SK-N-SH (cell line): Measurements from ENCODE around the gene SMIM44. TPM values are rescaled to one million over a fixed set of nuclear protein-coding genes. Genes with fewer than 3 reads are reported as not detected.

Source experiments
- CTCF ChIA-PET: fragments of 300-600, 350-600 bp; formaldehyde crosslinking; extraction: SDS; loops from one replicate; lab custom pipeline; 2021; lab: Yijun Ruan, JAX
- POLR2A ChIA-PET: fragments of 350-600 bp; sonication (Branson Sonifier 250); formaldehyde crosslinking; extraction: SDS; loops from one replicate; lab custom pipeline; 2020; ENCODE audit warnings: antibody characterized with exemption, inconsistent platforms; lab: Yijun Ruan, JAX
- DNase-seq: peaks from one replicate; pipeline ENCODE4 v3.0.0; 2012
- H2AFZ ChIP-seq: fragments of 200-600 bp; sonication (generic); 2 replicates; pipeline ENCODE4 v1.8.1; 2016; ENCODE audit warnings: antibody characterized with exemption, mild to moderate bottlenecking, low read depth
- H3F3A ChIP-seq: fragments of 200-600 bp; sonication (generic); replicated peaks from 2 replicates; pipeline ENCODE3; 2016; ENCODE audit warnings: antibody characterized with exemption, mild to moderate bottlenecking; ENCODE audit not compliant: insufficient read depth
- H3K27ac ChIP-seq, 2 experiments: fragments of 200-500 bp in 1 of 2; fragments of 200-600 bp in 1 of 2; sonication (Bioruptor generic) in 1 of 2; sonication (generic), shearing (Covaris generic) in 1 of 2; 2 replicates each; pipeline versions ENCODE4 v1.5.1 to v1.6.1; 2014 to 2016; ENCODE audit warnings: low read depth in 2 of 2, inconsistent platforms in 1 of 2, low read length in 1 of 2, mild to moderate bottlenecking in 1 of 2, mixed read lengths in 1 of 2
- H3K27me3 ChIP-seq: fragments of 200-600 bp; sonication (generic), shearing (Covaris generic); 2 replicates; pipeline ENCODE4 v1.6.1; 2016; ENCODE audit warnings: mixed run types; ENCODE audit not compliant: insufficient read depth
- H3K36me3 ChIP-seq, 2 experiments: fragments of 200-500 bp in 1 of 2; fragments of 200-600 bp in 1 of 2; sonication (Bioruptor generic) in 1 of 2; sonication (generic) in 1 of 2; replicated peaks in 1 of 2; 2 replicates each; pipeline versions ENCODE3 to v1.5.1; 2014 to 2016; ENCODE audit warnings: low read length in 1 of 2, mild to moderate bottlenecking in 1 of 2; ENCODE audit not compliant: insufficient read depth in 2 of 2, control insufficient read depth in 1 of 2
- H3K4me1 ChIP-seq, 2 experiments: fragments of 200-500 bp in 1 of 2; fragments of 200-600 bp in 1 of 2; sonication (Bioruptor generic) in 1 of 2; sonication (generic), shearing (Covaris generic) in 1 of 2; 2 replicates each; pipeline versions ENCODE4 v1.5.1 to v1.6.1; 2014 to 2016; ENCODE audit warnings: low read depth in 1 of 2, low read length in 1 of 2, mixed run types in 1 of 2; ENCODE audit not compliant: insufficient read depth in 2 of 2, control insufficient read depth in 1 of 2
- H3K4me2 ChIP-seq: fragments of 200-600 bp; sonication (generic), shearing (Covaris generic); 2 replicates; pipeline ENCODE4 v1.6.1; 2017; ENCODE audit warnings: mixed run types
- H3K4me3 ChIP-seq, 2 experiments: fragments of 200-500 bp in 1 of 2; fragments of 200-600 bp in 1 of 2; sonication (Bioruptor generic) in 1 of 2; sonication (generic), shearing (Covaris generic) in 1 of 2; 2 replicates each; pipeline versions ENCODE4 v1.5.1 to v1.8.1; 2014 to 2016; ENCODE audit warnings: low read depth in 2 of 2, inconsistent platforms in 1 of 2, low read length in 1 of 2, mild to moderate bottlenecking in 1 of 2, mixed read lengths in 1 of 2, moderate library complexity in 1 of 2
- H3K79me2 ChIP-seq: fragments of 200-600 bp; sonication (generic); 2 replicates; pipeline ENCODE4 v1.8.1; 2017; ENCODE audit warnings: mild to moderate bottlenecking; ENCODE audit not compliant: insufficient read depth
- H3K9ac ChIP-seq: fragments of 200-600 bp; sonication (generic); 2 replicates; pipeline ENCODE4 v1.6.1; 2017; ENCODE audit warnings: mixed run types
- H3K9me2 ChIP-seq: fragments of 200-600 bp; sonication (generic); 2 replicates; pipeline ENCODE4 v1.6.1; 2017; ENCODE audit warnings: mixed run types
- H3K9me3 ChIP-seq: fragments of 200-600 bp; sonication (generic); 2 replicates; pipeline ENCODE4 v1.6.1; 2017; ENCODE audit warnings: mixed run types, mild to moderate bottlenecking, moderate library complexity
- H4K20me1 ChIP-seq: fragments of 200-600 bp; sonication (generic); 2 replicates; pipeline ENCODE4 v1.6.1; 2017; ENCODE audit warnings: mild to moderate bottlenecking, mixed run types; ENCODE audit not compliant: insufficient read depth
- CHD2 ChIP-seq: fragments of 150-350 bp; IDR thresholded peaks from 2 replicates; pipeline ENCODE4 v1.6.1; 2018; ENCODE audit warnings: low read length; ENCODE audit not compliant: partially characterized antibody
- ELF1 ChIP-seq: IDR thresholded peaks from 2 replicates; pipeline ENCODE4 v1.4.0; 2012
- GABPA ChIP-seq: IDR thresholded peaks from 2 replicates; pipeline ENCODE4 v1.4.0; 2012; ENCODE audit warnings: low read depth, mild to moderate bottlenecking
- NFIC ChIP-seq: IDR thresholded peaks from 2 replicates; pipeline ENCODE4 v1.4.0; 2012; ENCODE audit warnings: borderline replicate concordance
- NRF1 ChIP-seq: IDR thresholded peaks from 2 replicates; pipeline ENCODE4 v1.6.1; 2012; ENCODE audit warnings: low read depth, mild to moderate bottlenecking, low read length
- POLR2AphosphoS5 ChIP-seq: IDR thresholded peaks from 2 replicates; pipeline ENCODE4 v1.6.1; 2012; ENCODE audit warnings: low read depth, low read length
- TAF1 ChIP-seq: IDR thresholded peaks from 2 replicates; pipeline ENCODE4 v1.6.1; 2012; ENCODE audit warnings: low read depth, mild to moderate bottlenecking, low read length, moderate library complexity, borderline replicate concordance
- TCF12 ChIP-seq: IDR thresholded peaks from 2 replicates; pipeline ENCODE4 v1.4.0; 2012
- WGBS: methylation state at CpG from one replicate; pipeline ENCODE4 v1.1.6; 2017; ENCODE audit warnings: low lambda C conversion rate; 5-methylcytosine and 5-hydroxymethylcytosine counted together
- polyA plus RNA-seq, 3 experiments: library from polyadenylated mRNA; depleted of rRNA; stranded (reverse); fragments of >200 nt; gene quantifications; 2 replicates each; pipeline ENCODE4 v1.2.3, GENCODE V29; 2012
- TF ChIP-seq, protein P1 (sequence below): IDR thresholded peaks from 2 replicates; pipeline ENCODE4 v1.4.0; 2012; ENCODE audit warnings: low read depth, borderline replicate concordance
- TF ChIP-seq, protein P2 (sequence below): IDR thresholded peaks from 2 replicates; pipeline ENCODE4 v1.6.1; 2012; ENCODE audit warnings: mild to moderate bottlenecking, low read depth, low read length, moderate library complexity
- TF ChIP-seq, protein P3 (sequence below): fragments of 150-350 bp; IDR thresholded peaks from 2 replicates; pipeline ENCODE4 v1.6.1; 2017; ENCODE audit warnings: antibody characterized with exemption, low read length, low read depth, borderline replicate concordance
- TF ChIP-seq, protein P4 (sequence below): fragments of 150-350 bp; IDR thresholded peaks from 2 replicates; pipeline ENCODE4 v1.6.1; 2016; ENCODE audit warnings: mild to moderate bottlenecking, low read depth, low read length

The SMIM44 gene
- polyA plus RNA-seq, 1 of the 3 experiments (the other 2 are of a cell fraction): not detected

DNA sequence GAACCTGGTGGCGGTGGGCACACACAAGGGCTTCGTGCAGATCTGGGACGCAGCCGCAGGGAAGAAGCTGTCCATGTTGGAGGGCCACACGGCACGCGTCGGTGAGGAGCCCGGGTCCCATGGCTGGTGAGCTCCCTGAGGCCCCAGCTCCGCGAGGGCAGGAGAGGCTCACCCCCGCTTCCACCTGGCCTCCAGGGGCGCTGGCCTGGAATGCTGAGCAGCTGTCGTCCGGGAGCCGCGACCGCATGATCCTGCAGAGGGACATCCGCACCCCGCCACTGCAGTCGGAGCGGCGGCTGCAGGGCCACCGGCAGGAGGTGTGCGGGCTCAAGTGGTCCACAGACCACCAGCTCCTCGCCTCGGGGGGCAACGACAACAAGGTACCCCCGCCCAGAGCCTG is 48.5 kb upstream of the SMIM44 start:
- 97% methylated on average over 15 of the region's 29 CpGs for WGBS

More for the DNA sequence above, 48.5 kb upstream of the SMIM44 start:
- TF ChIP-seq ELF1 (no peak), POLR2AphosphoS5 (no peak), TAF1 (no peak), NRF1 (no peak), TCF12 (no peak), NFIC (no peak), GABPA (no peak), CHD2 (no peak)
- TF ChIP-seq, protein P1, sequence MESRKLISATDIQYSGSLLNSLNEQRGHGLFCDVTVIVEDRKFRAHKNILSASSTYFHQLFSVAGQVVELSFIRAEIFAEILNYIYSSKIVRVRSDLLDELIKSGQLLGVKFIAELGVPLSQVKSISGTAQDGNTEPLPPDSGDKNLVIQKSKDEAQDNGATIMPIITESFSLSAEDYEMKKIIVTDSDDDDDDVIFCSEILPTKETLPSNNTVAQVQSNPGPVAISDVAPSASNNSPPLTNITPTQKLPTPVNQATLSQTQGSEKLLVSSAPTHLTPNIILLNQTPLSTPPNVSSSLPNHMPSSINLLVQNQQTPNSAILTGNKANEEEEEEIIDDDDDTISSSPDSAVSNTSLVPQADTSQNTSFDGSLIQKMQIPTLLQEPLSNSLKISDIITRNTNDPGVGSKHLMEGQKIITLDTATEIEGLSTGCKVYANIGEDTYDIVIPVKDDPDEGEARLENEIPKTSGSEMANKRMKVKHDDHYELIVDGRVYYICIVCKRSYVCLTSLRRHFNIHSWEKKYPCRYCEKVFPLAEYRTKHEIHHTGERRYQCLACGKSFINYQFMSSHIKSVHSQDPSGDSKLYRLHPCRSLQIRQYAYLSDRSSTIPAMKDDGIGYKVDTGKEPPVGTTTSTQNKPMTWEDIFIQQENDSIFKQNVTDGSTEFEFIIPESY: no peak
- TF ChIP-seq, protein P2, sequence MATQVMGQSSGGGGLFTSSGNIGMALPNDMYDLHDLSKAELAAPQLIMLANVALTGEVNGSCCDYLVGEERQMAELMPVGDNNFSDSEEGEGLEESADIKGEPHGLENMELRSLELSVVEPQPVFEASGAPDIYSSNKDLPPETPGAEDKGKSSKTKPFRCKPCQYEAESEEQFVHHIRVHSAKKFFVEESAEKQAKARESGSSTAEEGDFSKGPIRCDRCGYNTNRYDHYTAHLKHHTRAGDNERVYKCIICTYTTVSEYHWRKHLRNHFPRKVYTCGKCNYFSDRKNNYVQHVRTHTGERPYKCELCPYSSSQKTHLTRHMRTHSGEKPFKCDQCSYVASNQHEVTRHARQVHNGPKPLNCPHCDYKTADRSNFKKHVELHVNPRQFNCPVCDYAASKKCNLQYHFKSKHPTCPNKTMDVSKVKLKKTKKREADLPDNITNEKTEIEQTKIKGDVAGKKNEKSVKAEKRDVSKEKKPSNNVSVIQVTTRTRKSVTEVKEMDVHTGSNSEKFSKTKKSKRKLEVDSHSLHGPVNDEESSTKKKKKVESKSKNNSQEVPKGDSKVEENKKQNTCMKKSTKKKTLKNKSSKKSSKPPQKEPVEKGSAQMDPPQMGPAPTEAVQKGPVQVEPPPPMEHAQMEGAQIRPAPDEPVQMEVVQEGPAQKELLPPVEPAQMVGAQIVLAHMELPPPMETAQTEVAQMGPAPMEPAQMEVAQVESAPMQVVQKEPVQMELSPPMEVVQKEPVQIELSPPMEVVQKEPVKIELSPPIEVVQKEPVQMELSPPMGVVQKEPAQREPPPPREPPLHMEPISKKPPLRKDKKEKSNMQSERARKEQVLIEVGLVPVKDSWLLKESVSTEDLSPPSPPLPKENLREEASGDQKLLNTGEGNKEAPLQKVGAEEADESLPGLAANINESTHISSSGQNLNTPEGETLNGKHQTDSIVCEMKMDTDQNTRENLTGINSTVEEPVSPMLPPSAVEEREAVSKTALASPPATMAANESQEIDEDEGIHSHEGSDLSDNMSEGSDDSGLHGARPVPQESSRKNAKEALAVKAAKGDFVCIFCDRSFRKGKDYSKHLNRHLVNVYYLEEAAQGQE: no peak
- TF ChIP-seq, protein P3, sequence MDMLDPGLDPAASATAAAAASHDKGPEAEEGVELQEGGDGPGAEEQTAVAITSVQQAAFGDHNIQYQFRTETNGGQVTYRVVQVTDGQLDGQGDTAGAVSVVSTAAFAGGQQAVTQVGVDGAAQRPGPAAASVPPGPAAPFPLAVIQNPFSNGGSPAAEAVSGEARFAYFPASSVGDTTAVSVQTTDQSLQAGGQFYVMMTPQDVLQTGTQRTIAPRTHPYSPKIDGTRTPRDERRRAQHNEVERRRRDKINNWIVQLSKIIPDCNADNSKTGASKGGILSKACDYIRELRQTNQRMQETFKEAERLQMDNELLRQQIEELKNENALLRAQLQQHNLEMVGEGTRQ: no peak
- TF ChIP-seq, protein P4, sequence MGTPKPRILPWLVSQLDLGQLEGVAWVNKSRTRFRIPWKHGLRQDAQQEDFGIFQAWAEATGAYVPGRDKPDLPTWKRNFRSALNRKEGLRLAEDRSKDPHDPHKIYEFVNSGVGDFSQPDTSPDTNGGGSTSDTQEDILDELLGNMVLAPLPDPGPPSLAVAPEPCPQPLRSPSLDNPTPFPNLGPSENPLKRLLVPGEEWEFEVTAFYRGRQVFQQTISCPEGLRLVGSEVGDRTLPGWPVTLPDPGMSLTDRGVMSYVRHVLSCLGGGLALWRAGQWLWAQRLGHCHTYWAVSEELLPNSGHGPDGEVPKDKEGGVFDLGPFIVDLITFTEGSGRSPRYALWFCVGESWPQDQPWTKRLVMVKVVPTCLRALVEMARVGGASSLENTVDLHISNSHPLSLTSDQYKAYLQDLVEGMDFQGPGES: no peak
- Histone ChIP-seq H3K4me3 (no peak overlapping the region), H3K36me3 (peaks cover 4 to 55% of the 10 kb centered on the region in 2 experiments), H2AFZ (no peak overlapping the region), H4K20me1 (peaks cover 13% of the 10 kb centered on the region), H3K4me1 (no peaks in the 10 kb centered on the region; a peak in 1 of 4 replicates), H3K79me2 (no peaks in the 10 kb centered on the region), H3K9me3 (no peaks in the 10 kb centered on the region), H3K27me3 (no peaks in the 10 kb centered on the region), H3K9ac (no peak overlapping the region), H3F3A (no peaks in the 10 kb centered on the region), H3K9me2 (no peaks in the 10 kb centered on the region), H3K4me2 (no peak overlapping the region), H3K27ac (no peak overlapping the region)
- DNase-seq: no peak
- ChIA-PET CTCF (interaction anchor here (1.4 kb wide), 1 partner anchor 55 kb away, joined by 3 read pairs; no protein-coding TSS in a partner anchor), POLR2A (no interaction called here)
